Measurements from ENCODE around the gene PARD6G.

GRCh38 chr18:80218341-80219227 is 28.7 kb downstream of the PARD6G start:
- TF ChIP-seq EP300 (IDR thresholded peaks at IDR 0.05) (no peak), CTCF (IDR thresholded peaks at IDR 0.05) (no peak)

All from sigmoid colon (tissue), 4 donors.